Psoas muscle (tissue), 8 donors: ENCODE measurements around the gene NOB1. TPM values are rescaled to one million over a fixed set of nuclear protein-coding genes. Genes with fewer than 3 reads are reported as not detected.
A peak's percentile ranks its signal among the peaks of the same experiment; 100 is the strongest.

Experiments
- ATAC-seq, 4 donors: fragments of 200-7000 bp; cut with Tn5 transposase; one replicate each; pipeline ENCODE4 v1.9.1; 2020; ENCODE audit warnings: moderate library complexity in 3 of 4, mild to moderate bottlenecking in 2 of 4
- DNase-seq, 2 donors: peaks; one replicate each; pipeline ENCODE4 v3.0.0-alpha.2; 2020
- H3K27ac ChIP-seq: fragments of 200-600 bp; one replicate; pipeline ENCODE4 v1.8.0; 2022
- H3K27me3 ChIP-seq, 3 donors: fragments of 200-600 bp in 1 of 3; one replicate each; pipeline versions ENCODE4 v1.6.1 to v1.8.0; 2013 to 2022; ENCODE audit warnings: low read length in 2 of 3, mild to moderate bottlenecking in 2 of 3, moderate library complexity in 1 of 3; ENCODE audit not compliant: insufficient read depth in 3 of 3
- H3K36me3 ChIP-seq, 2 donors: fragments of 200-600 bp in 1 of 2; one replicate each; pipeline versions ENCODE4 v1.6.1 to v1.8.0; 2013 to 2022; ENCODE audit warnings: low read depth in 1 of 2, mild to moderate bottlenecking in 1 of 2, moderate library complexity in 1 of 2; ENCODE audit not compliant: insufficient read depth in 1 of 2
- H3K4me1 ChIP-seq: fragments of 200-600 bp; one replicate; pipeline ENCODE4 v1.8.0; 2022
- H3K4me3 ChIP-seq: fragments of 200-600 bp; one replicate; pipeline ENCODE4 v1.8.0; 2022; ENCODE audit warnings: mild to moderate bottlenecking
- H3K9me3 ChIP-seq: fragments of 200-600 bp; one replicate; pipeline ENCODE4 v1.8.0; 2022
- WGBS, 3 donors: extraction: QIAGEN DNeasy Blood & Tissue Kit; methylation state at CpG; one replicate each; pipeline versions ENCODE4 v1.1.6 to v1.1.7; 2013; 5-methylcytosine and 5-hydroxymethylcytosine counted together
- intact Hi-C, 2 donors: fragments of 100-400 bp; cut with DNase I; formaldehyde crosslinking; loops; one replicate each; pipeline versions ENCODE4 v1.11.0 to v1.14.2; 2022
- polyA plus RNA-seq, 3 donors: library from polyadenylated mRNA; stranded (reverse); fragments of 200-250 nt; gene quantifications; one replicate each; pipeline ENCODE4 v1.2.3, GENCODE V29; 2013
- total RNA-seq, 4 donors: library from RNA; stranded (reverse); fragmentation: NEBNext Ultra II Directional in 2 of 4; extraction: Animal tissue kit (Norgen Biotek cat#: 25700) in 2 of 4; gene quantifications; one replicate each; pipeline versions ENCODE4 v1.2.1 to v1.2.4, GENCODE V29; 2021 to 2023
- TF ChIP-seq, protein P1 (sequence below): fragments of 200-600 bp; IDR thresholded peaks from one replicate; pipeline ENCODE4 v1.8.0; 2022; ENCODE audit warnings: antibody characterized with exemption
- donor health status: healthy with polysubstance abuse.
- donor health status: DM: no; HTN: no; CAD: no; lungs with moderate emphysema.
- donor health status: Bipolar disorder and iron deficiency.
- donor health status: healthy.
- donor health status: DM: yes; HTN: yes; CAD: no.
- donor health status: DM: no; HTN: no; CAD: no.
- donor health status: DM: no; HTN: no; CAD: no.
- donor health status: DM: yes; HTN: yes; CAD: no.

The NOB1 gene
- total and polyA plus RNA-seq, 7 donors: 29.3 to 60.6 (median 42.5) TPM

DNA sequence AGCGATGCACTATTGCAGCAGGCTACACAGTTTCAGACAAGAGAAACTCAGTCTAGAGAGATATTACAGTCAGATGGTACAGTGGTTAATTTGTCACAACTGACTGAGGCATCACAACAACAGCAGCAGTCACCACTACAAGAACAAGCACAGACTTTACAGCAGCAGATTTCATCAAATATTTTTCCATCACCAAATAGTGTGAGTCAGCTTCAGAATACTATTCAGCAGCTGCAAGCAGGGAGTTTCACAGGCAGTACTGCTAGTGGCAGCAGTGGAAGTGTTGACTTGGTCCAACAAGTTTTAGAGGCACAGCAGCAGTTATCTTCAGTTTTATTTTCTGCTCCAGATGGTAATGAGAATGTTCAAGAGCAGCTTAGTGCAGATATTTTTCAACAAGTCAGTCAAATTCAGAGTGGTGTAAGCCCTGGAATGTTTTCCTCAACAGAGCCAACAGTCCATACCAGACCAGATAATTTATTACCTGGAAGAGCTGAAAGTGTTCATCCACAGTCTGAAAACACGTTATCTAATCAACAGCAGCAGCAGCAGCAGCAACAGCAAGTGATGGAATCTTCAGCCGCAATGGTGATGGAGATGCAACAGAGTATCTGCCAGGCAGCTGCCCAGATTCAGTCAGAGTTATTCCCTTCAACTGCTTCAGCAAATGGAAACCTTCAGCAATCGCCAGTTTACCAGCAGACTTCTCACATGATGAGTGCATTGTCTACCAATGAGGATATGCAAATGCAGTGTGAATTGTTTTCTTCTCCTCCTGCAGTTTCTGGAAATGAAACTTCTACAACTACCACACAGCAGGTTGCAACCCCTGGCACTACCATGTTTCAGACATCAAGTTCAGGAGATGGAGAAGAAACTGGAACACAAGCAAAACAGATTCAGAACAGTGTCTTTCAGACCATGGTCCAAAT, 62.5 kb downstream of the NOB1 start:
- Histone ChIP-seq H3K36me3 (peaks cover 7 to 91% of the 10 kb centered on the region in 2 donors), H3K4me3 (no peak overlapping the region), H3K4me1 (no peaks in the 10 kb centered on the region), H3K27me3 (no peaks in the 10 kb centered on the region), H3K9me3 (no peaks in the 10 kb centered on the region), H3K27ac (no peak overlapping the region)
- intact Hi-C loops: no loop called here
- TF ChIP-seq, protein P1, sequence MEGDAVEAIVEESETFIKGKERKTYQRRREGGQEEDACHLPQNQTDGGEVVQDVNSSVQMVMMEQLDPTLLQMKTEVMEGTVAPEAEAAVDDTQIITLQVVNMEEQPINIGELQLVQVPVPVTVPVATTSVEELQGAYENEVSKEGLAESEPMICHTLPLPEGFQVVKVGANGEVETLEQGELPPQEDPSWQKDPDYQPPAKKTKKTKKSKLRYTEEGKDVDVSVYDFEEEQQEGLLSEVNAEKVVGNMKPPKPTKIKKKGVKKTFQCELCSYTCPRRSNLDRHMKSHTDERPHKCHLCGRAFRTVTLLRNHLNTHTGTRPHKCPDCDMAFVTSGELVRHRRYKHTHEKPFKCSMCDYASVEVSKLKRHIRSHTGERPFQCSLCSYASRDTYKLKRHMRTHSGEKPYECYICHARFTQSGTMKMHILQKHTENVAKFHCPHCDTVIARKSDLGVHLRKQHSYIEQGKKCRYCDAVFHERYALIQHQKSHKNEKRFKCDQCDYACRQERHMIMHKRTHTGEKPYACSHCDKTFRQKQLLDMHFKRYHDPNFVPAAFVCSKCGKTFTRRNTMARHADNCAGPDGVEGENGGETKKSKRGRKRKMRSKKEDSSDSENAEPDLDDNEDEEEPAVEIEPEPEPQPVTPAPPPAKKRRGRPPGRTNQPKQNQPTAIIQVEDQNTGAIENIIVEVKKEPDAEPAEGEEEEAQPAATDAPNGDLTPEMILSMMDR: no peak
- ATAC-seq: peak; percentile 30 to 59 (median 46)
- WGBS, 3 donors: 71 to 79% (median 72%) methylated on average over 4 of the region's 4 CpGs
- no peak for DNase-seq

Other genes with a start within 250 kb of the NOB1 start
- gene NFAT5, start 189.0 kb downstream of the NOB1 start, total RNA-seq: 10 to 100 TPM; 18.8 to 27.9 (median 22.4) TPM
- gene NFAT5, start 189.0 kb downstream of the NOB1 start, polyA plus RNA-seq: 1 to 10 TPM; 1.6 to 5.9 (median 2.0) TPM
- gene NQO1, start 28.4 kb downstream of the NOB1 start, total RNA-seq: 100 to 1,000 TPM in 1 of 4 donors, 10 to 100 TPM in 3; 29.2 to 186 (median 53.9) TPM
- 10 to 100 TPM; 12.1 to 47.1 (median 17.1) TPM for gene NQO1, start 28.4 kb downstream of the NOB1 start, polyA plus RNA-seq
- gene WWP2, start 7.4 kb upstream of the NOB1 start, total RNA-seq: 10 to 100 TPM; 18.6 to 26.0 (median 20.5) TPM
- gene WWP2, start 7.4 kb upstream of the NOB1 start, polyA plus RNA-seq: 10 to 100 TPM; 12.2 to 19.0 (median 18.4) TPM
- gene CLEC18A, start 196.4 kb upstream of the NOB1 start, total RNA-seq: under 1 TPM in 2 of 4 donors, not detected in 2; 0.21 to 0.22 TPM
- under 1 TPM; 0.10 to 0.27 (median 0.27) TPM for gene CLEC18A, start 196.4 kb upstream of the NOB1 start, polyA plus RNA-seq